B cell (primary cell): Measurements from ENCODE around the gene ADAM19. TPM values are rescaled to one million over a fixed set of nuclear protein-coding genes. Genes with fewer than 3 reads are reported as not detected.

Source experiments
- ATAC-seq: fragments of 200-7000 bp; cut with Tn5 transposase; one replicate; pipeline ENCODE4 v1.10.0; 2021; ENCODE audit warnings: low read depth, mild to moderate bottlenecking, moderate number of reproducible peaks, moderate library complexity
- CTCF ChIA-PET: fragments of 350-600 bp; sonication (Branson Sonifier 250); formaldehyde crosslinking; loops from one replicate; lab custom pipeline; 2021; ENCODE audit warnings: antibody characterized with exemption, inconsistent platforms; lab: Charles Lee
- POLR2A ChIA-PET: fragments of 350-600 bp; sonication (Branson Sonifier 250); formaldehyde crosslinking; loops from one replicate; lab custom pipeline; 2021; ENCODE audit warnings: antibody characterized with exemption; lab: Charles Lee
- DNase-seq: peaks from one replicate; pipeline ENCODE4 v3.0.0; 2013
- H2AFZ ChIP-seq: 2 replicates; pipeline ENCODE4 v1.6.1; 2012; ENCODE audit warnings: mild to moderate bottlenecking, low read depth, low read length; ENCODE audit not compliant: insufficient read depth, poor library complexity, severe bottlenecking
- H3K27ac ChIP-seq, 2 donors: 1 replicate in 1 of 2; 2 replicates in 1 of 2; pipeline ENCODE4 v1.5.1; 2012 to 2013; ENCODE audit warnings: low read length in 2 of 2, mild to moderate bottlenecking in 2 of 2, moderate library complexity in 1 of 2
- H3K27me3 ChIP-seq, 4 experiments: fragments of 200-600 bp in 1 of 4; sonication (generic) in 1 of 4; replicated peaks in 1 of 4; 1 replicate in 2 of 4; 2 replicates in 2 of 4; pipeline versions ENCODE4 v1.6.1 to v1.7.0; 2013 to 2016; ENCODE audit warnings: low read length in 3 of 4, mild to moderate bottlenecking in 2 of 4, mixed read lengths in 1 of 4, moderate library complexity in 1 of 4; ENCODE audit not compliant: insufficient read depth in 4 of 4, control insufficient read depth in 3 of 4; ENCODE audit errors: control extremely low read depth in 1 of 4
- H3K36me3 ChIP-seq, 2 experiments: replicated peaks in 1 of 2; 1 replicate in 1 of 2; 2 replicates in 1 of 2; pipeline versions ENCODE4 v1.6.1 to v1.7.1; 2013; ENCODE audit warnings: low read length in 1 of 2; ENCODE audit not compliant: insufficient read depth in 2 of 2, control insufficient read depth in 1 of 2; ENCODE audit errors: control extremely low read depth in 1 of 2, extremely low read depth in 1 of 2
- H3K4me1 ChIP-seq, 2 donors: fragments of 200-600 bp in 1 of 2; sonication (generic) in 1 of 2; 1 replicate in 1 of 2; 2 replicates in 1 of 2; pipeline versions ENCODE4 v1.5.1 to v1.6.1; 2013 to 2017; ENCODE audit warnings: low read length in 2 of 2; ENCODE audit not compliant: control insufficient read depth in 2 of 2, insufficient read depth in 2 of 2
- H3K4me2 ChIP-seq: replicated peaks from 2 replicates; pipeline ENCODE3; 2012; ENCODE audit warnings: mild to moderate bottlenecking, low read depth, low read length; ENCODE audit not compliant: poor library complexity, severe bottlenecking
- H3K4me3 ChIP-seq, 5 experiments: fragments of 200-600 bp in 1 of 5; sonication (generic) in 1 of 5; 1 replicate in 3 of 5; 2 replicates in 2 of 5; pipeline versions ENCODE4 v1.5.1 to v1.7.0; 2011 to 2016; ENCODE audit warnings: low read length in 4 of 5, mild to moderate bottlenecking in 4 of 5, low read depth in 2 of 5, control low read depth in 1 of 5, moderate library complexity in 1 of 5; ENCODE audit not compliant: insufficient read depth in 1 of 5; ENCODE audit errors: control extremely low read depth in 1 of 5, extremely low read depth in 1 of 5
- H3K79me2 ChIP-seq: fragments of 200-600 bp; sonication (generic); one replicate; pipeline ENCODE4 v1.6.0; 2016; ENCODE audit warnings: low read length; ENCODE audit not compliant: control insufficient read depth, insufficient read depth
- H3K9ac ChIP-seq: fragments of 200-600 bp; sonication (generic); 2 replicates; pipeline ENCODE4 v1.6.1; 2017; ENCODE audit warnings: mild to moderate bottlenecking, low read length, moderate library complexity
- H3K9me3 ChIP-seq, 3 donors: one replicate each; pipeline versions ENCODE4 v1.6.1 to v1.7.1; 2013; ENCODE audit warnings: low read length in 2 of 3; ENCODE audit not compliant: control insufficient read depth in 2 of 3, insufficient read depth in 1 of 3; ENCODE audit errors: control extremely low read depth in 1 of 3
- H4K20me1 ChIP-seq: 2 replicates; pipeline ENCODE4 v1.6.0; 2012; ENCODE audit warnings: mild to moderate bottlenecking, low read length; ENCODE audit not compliant: insufficient read depth, control insufficient read depth, poor library complexity, severe bottlenecking
- H3K27ac Mint-ChIP-seq: one replicate; pipeline ENCODE4 v1.8.0; 2021; ENCODE audit warnings: mixed read lengths
- H3K27me3 Mint-ChIP-seq: one replicate; pipeline ENCODE4 v1.8.0; 2021; ENCODE audit warnings: mixed read lengths
- H3K4me1 Mint-ChIP-seq: one replicate; pipeline ENCODE4 v1.8.0; 2021; ENCODE audit warnings: mixed read lengths
- H3K4me3 Mint-ChIP-seq: one replicate; pipeline ENCODE4 v1.8.0; 2021; ENCODE audit warnings: mixed read lengths
- H3K9me3 Mint-ChIP-seq: one replicate; pipeline ENCODE4 v1.8.0; 2022; ENCODE audit warnings: mixed read lengths; ENCODE audit not compliant: insufficient read depth
- CTCF ChIP-seq: fragments of 200-600 bp; IDR thresholded peaks from one replicate; pipeline ENCODE4 v1.8.0; 2022; ENCODE audit warnings: antibody characterized with exemption, mild to moderate bottlenecking
- EZH2 ChIP-seq: IDR thresholded peaks from 2 replicates; pipeline ENCODE4 v1.6.1; 2012; ENCODE audit warnings: borderline replicate concordance, low read depth, mild to moderate bottlenecking, moderate library complexity, low read length; ENCODE audit not compliant: insufficient read depth, poor library complexity, severe bottlenecking
- WGBS: methylation state at CpG from one replicate; pipeline ENCODE4 v1.1.5; 2013; ENCODE audit warnings: missing lambda C conversion rate; ENCODE audit not compliant: insufficient coverage; 5-methylcytosine and 5-hydroxymethylcytosine counted together
- intact Hi-C: fragments of 100-400 bp; cut with micrococcal nuclease; formaldehyde crosslinking; loops from one replicate; pipeline ENCODE4 v1.10.0; 2022
- polyA plus RNA-seq: library from polyadenylated mRNA; depleted of rRNA; stranded (reverse); fragments of >200 nt; gene quantifications from 2 replicates; pipeline ENCODE4 v1.2.3, GENCODE V29; 2012
- total RNA-seq, 2 donors: library from RNA; stranded (reverse); fragments of 120-200 nt in 1 of 2; gene quantifications; 1 replicate in 1 of 2; 2 replicates in 1 of 2; pipeline versions ENCODE4 v1.2.3 to v1.2.4, GENCODE V29; 2013 to 2022

Gene ADAM19
- total and polyA plus RNA-seq, 2 donors (not counting 1 experiment from before 2014, with no cell fraction given), result 110 to 171 TPM

DNA sequence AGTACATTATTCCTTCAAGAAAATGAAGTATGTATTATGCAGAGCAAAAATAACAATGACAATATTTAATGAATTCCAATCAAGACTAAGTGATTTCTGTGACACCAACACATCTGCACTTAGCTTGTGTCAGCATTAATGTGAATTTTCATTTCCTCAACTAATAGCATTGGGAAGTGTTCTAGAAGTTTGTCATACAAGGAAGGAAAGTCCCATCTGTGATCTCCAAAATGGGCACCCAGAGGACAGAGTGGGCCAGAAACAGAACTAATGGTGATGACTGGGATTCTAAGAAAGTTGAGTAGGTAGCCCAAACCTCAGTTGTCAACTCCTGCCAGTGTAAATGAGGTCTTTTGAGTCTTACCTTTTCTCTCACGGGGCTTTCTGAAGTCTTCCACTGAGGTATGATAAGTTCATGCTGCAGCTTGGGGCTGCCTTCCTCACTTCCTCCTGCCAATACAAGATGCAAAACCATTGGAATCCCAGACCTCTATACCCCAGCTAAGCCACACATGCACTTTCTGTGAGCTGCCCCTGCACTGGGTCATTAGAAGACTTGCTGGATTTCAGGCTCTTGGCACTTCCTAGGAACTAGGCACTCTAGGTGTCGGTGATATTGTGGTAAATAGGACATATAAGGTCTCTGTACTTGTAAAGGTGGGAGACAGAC is 4.9 kb downstream of the ADAM19 start:
- DNase-seq (peak; percentile 68), ATAC-seq (peak; percentile 8)
- TF ChIP-seq CTCF (no peak), EZH2 (no peak)
- intact Hi-C loops, result loop anchor here (1.0 to 10.0 kb wide), 10 partner anchors 16 to 161 kb away; partner anchors contain the start of genes C5orf52 and THG1L
- Histone ChIP-seq H3K4me1 (peaks cover 65 to 67% of the 10 kb centered on the region in 2 donors), H3K4me3 (peak overlapping the region in 4 of 5 experiments; percentile 3 to 99 (median 20)), H4K20me1 (peaks cover 64% of the 10 kb centered on the region), H3K79me2 (peaks cover 98% of the 10 kb centered on the region), H3K27me3 (no peaks in the 10 kb centered on the region), H3K4me2 (peak overlapping the region; percentile 85), H3K36me3 (peaks cover 0 to 54% of the 10 kb centered on the region in 2 experiments), H2AFZ (no peak overlapping the region), H3K9ac (peak overlapping the region; percentile 92), H3K27ac (peak overlapping the region; percentile 38 to 84), H3K9me3 (no peaks in the 10 kb centered on the region)
- Mint-ChIP-seq H3K27ac (peak overlapping the region; percentile 91), H3K9me3 (no peaks in the 10 kb centered on the region), H3K4me3 (peak overlapping the region; percentile 96), H3K4me1 (peaks cover 67% of the 10 kb centered on the region), H3K27me3 (no peaks in the 10 kb centered on the region)
- POLR2A ChIA-PET, result interaction anchor here (1.0 to 4.9 kb wide), 9 partner anchors 10 to 81 kb away, joined by 3 to 30 read pairs (median 6); no protein-coding TSS in a partner anchor
- CTCF ChIA-PET, result interaction anchor here (0.7 to 7.2 kb wide), 12 partner anchors 10 to 173 kb away, joined by 3 to 67 read pairs (median 5); partner anchors contain the start of genes LSM11 and NIPAL4
- 33% methylated on average over 2 of the region's 2 CpGs for WGBS

DNA sequence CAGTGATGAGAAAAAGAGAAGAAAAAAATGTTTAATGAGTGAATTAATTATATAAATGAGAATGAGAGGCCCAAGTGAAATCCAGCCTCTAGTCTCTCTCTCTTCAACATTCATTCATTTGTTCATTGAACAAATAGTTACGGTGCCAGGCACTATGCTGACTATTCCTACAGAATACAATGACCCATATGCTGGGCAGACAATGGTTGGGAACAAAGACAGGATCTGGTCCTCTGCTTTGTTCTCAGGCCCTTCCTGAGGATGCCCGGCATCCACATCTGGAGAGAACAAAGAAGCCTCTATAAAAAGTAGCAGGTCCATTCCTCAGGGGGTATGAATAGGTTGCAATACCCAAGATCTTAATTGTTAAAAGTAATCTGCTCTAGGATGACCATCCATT is 6.9 kb downstream of the ADAM19 start:
- Histone ChIP-seq H3K9me3 (no peaks in the 10 kb centered on the region), H3K4me2 (peak overlapping the region; percentile 11), H3K27ac (peak overlapping the region in 1 of 2 donors; percentile 84), H3K4me1 (peaks cover 79 to 85% of the 10 kb centered on the region in 2 donors), H2AFZ (no peak overlapping the region), H3K79me2 (peaks cover 99% of the 10 kb centered on the region), H3K27me3 (no peaks in the 10 kb centered on the region), H3K4me3 (no peak overlapping the region), H4K20me1 (peaks cover 70% of the 10 kb centered on the region), H3K9ac (no peak overlapping the region), H3K36me3 (peaks cover 0 to 66% of the 10 kb centered on the region in 2 experiments)
- H3K27me3 Mint-ChIP-seq, result no peaks in the 10 kb centered on the region
- intact Hi-C loops, result no loop called here
- H3K9me3 Mint-ChIP-seq, result no peaks in the 10 kb centered on the region
- ATAC-seq (no peak), DNase-seq (no peak)
- peak overlapping the region; percentile 32 for H3K4me3 Mint-ChIP-seq
- WGBS, result no CpG with 5 or more reads among the region's 2 CpGs
- TF ChIP-seq EZH2, result no peak
- POLR2A ChIA-PET, result interaction anchor here (0.6 to 1.1 kb wide), 5 partner anchors 12 to 110 kb away, joined by 3 to 7 read pairs (median 4); no protein-coding TSS in a partner anchor
- H3K4me1 Mint-ChIP-seq, result peaks cover 80% of the 10 kb centered on the region
- CTCF ChIA-PET, result interaction anchor here (0.7 to 7.2 kb wide), 12 partner anchors 8 to 175 kb away, joined by 3 to 67 read pairs (median 6); partner anchors contain the start of gene LSM11
- peak overlapping the region; percentile 84 for H3K27ac Mint-ChIP-seq
